ENCODE measurements around the gene PEAK3.

PEAK3 gene

GRCh38 chr19:2233601-2234280 is 48.2 kb downstream of the PEAK3 start:
- no peak for FAIRE-seq
- no peak for DNase-seq (ENCODE audit: insufficient read length, low spot score)
- TF ChIP-seq, protein P1, sequence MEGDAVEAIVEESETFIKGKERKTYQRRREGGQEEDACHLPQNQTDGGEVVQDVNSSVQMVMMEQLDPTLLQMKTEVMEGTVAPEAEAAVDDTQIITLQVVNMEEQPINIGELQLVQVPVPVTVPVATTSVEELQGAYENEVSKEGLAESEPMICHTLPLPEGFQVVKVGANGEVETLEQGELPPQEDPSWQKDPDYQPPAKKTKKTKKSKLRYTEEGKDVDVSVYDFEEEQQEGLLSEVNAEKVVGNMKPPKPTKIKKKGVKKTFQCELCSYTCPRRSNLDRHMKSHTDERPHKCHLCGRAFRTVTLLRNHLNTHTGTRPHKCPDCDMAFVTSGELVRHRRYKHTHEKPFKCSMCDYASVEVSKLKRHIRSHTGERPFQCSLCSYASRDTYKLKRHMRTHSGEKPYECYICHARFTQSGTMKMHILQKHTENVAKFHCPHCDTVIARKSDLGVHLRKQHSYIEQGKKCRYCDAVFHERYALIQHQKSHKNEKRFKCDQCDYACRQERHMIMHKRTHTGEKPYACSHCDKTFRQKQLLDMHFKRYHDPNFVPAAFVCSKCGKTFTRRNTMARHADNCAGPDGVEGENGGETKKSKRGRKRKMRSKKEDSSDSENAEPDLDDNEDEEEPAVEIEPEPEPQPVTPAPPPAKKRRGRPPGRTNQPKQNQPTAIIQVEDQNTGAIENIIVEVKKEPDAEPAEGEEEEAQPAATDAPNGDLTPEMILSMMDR (IDR thresholded peaks at IDR 0.05; ENCODE audit: insufficient read depth, missing control alignments): no peak

GRCh38 chr19:2232286-2233151 is 49.5 kb downstream of the PEAK3 start:
- DNase-seq (ENCODE audit: insufficient read length, low spot score) (no peak), FAIRE-seq (no peak)
- TF ChIP-seq, protein P1 (IDR thresholded peaks at IDR 0.05; ENCODE audit: insufficient read depth, missing control alignments): no peak

DNA sequence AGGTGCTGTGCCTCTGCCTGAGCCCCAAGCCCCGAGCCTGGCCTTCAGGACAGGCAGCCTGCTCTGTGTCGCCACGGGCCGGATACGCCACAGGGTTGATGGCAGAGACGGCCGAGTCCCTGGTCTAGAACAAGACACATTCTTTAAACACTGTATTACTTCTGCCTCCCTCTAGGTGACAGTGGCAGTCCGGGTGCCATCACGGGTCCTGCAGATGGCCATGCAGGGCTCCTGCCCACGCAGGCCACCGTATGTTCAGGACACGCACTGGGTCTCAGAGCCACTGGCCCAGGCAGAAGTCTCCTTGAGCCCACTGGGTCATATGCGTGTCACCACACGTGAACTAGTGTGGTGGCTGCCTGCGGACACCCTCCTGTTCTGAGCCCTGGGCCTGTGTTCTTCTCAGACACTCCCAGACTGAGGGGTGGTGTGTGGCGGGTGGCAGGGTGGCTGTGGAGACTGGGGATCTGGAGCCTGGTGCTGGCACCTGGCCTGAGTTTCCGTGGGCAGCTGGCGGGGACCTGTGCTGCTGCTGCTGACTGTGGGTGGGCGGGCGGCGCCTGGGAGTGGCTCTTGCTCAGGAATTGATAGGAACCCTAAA is 50.3 kb downstream of the PEAK3 start:
- DNase-seq (ENCODE audit: insufficient read length, low spot score) (no peak), FAIRE-seq (no peak)
- TF ChIP-seq, protein P1 (IDR thresholded peaks at IDR 0.05; ENCODE audit: insufficient read depth, missing control alignments): no peak

DNA sequence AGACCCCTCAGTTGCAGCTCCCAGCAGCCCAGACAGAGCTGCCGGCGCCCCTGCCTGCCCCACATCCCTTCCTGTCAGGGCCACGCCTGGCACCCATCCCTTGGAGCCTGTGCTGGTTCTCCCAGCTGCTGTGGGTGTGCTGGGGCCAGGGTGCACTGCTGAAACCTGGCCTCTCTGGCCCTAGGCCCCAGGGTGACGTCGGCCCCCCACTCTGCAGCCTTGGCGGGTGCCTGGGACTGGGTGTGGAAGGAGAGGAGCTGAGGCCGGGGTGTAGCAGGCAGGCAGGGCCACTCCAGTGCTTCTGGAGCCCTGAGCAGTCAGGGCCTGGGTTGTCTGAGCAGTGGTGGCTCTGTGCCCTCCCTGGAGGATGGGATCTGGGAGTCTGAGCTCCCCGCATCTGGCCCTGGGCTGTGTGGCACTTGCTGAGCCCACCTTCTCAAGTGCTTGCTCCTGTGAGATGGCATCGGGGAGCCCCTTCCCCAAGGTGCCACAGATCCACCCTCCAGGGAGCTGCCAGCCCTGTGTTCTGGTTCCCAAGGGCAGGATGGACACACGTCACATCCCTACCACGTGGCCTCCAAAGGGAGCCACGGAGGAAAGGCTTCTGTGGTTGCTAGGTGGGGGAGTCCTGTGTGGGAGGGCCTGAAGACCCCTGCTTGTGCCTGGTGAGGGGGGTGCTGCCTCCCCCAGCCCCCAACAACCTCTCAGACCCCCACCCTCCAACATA is 51.0 kb downstream of the PEAK3 start:
- TF ChIP-seq, protein P1 (IDR thresholded peaks at IDR 0.05; ENCODE audit: insufficient read depth, missing control alignments): no peak
- DNase-seq (ENCODE audit: insufficient read length, low spot score): no peak
- no peak for FAIRE-seq

GRCh38 chr19:2230033-2230531 is 51.9 kb downstream of the PEAK3 start:
- DNase-seq (ENCODE audit: insufficient read length, low spot score): no peak
- TF ChIP-seq, protein P1 (IDR thresholded peaks at IDR 0.05; ENCODE audit: insufficient read depth, missing control alignments): no peak
- no peak for FAIRE-seq

GRCh38 chr19:2229103-2230032 is 52.6 kb downstream of the PEAK3 start:
- no peak for DNase-seq (ENCODE audit: insufficient read length, low spot score)
- TF ChIP-seq, protein P1 (IDR thresholded peaks at IDR 0.05; ENCODE audit: insufficient read depth, missing control alignments): no peak
- no peak for FAIRE-seq

Data from D721Med (cell line).